Vagina (tissue), 2 donors: ENCODE results near the gene LRRC49.

Experiments used
- CTCF ChIP-seq, 3 experiments: fragments of 450-650 bp in 2 of 3; fragments of 200-600 bp in 1 of 3; sonication (generic) in 1 of 3; IDR thresholded peaks; one replicate each; pipeline ENCODE4 v1.5.1; 2017 to 2019; ENCODE audit warnings: antibody characterized with exemption in 3 of 3, mild to moderate bottlenecking in 2 of 3, moderate library complexity in 2 of 3
- POLR2A ChIP-seq, 2 donors: fragments of 450-650 bp; IDR thresholded peaks; one replicate each; pipeline ENCODE4 v1.6.1; 2017; ENCODE audit warnings: antibody characterized with exemption in 2 of 2, mild to moderate bottlenecking in 2 of 2, moderate library complexity in 2 of 2
- POLR2AphosphoS5 ChIP-seq, 2 donors: sonication (generic); formaldehyde crosslinking; IDR thresholded peaks; one replicate each; pipeline ENCODE4 v1.9.0; 2017; ENCODE audit warnings: antibody characterized with exemption in 2 of 2, mild to moderate bottlenecking in 2 of 2, low read depth in 1 of 2; ENCODE audit not compliant: insufficient read depth in 1 of 2

- TF ChIP-seq POLR2A (IDR thresholded peaks at IDR 0.05), result no peak
- no peak for TF ChIP-seq POLR2AphosphoS5 (IDR thresholded peaks at IDR 0.05; ENCODE audit: insufficient read depth in 1 of 2, low read depth in 1 of 2)
- no peak for TF ChIP-seq CTCF (IDR thresholded peaks at IDR 0.05)
Measured at GRCh38 chr15:71005895-71006294, 113.3 kb downstream of the LRRC49 start.
